Right kidney (tissue), 1 donor: ENCODE measurements around the gene POLE2.
"Not testable (repeated sequence)": the region's sequence is repeated elsewhere in the genome, so short reads cannot be mapped to it uniquely, and the experiment has no call there.

ENCODE experiments used
- DNase-seq: peaks from one replicate; pipeline ENCODE4 v3.0.0-alpha.2; 2016

Gene POLE2

GRCh38 chr14:49659526-49660455, 28.2 kb downstream of the POLE2 start:
- DNase-seq = no peak

GRCh38 chr14:49657500-49657899, 30.5 kb downstream of the POLE2 start:
- not testable (repeated sequence) for DNase-seq

DNA sequence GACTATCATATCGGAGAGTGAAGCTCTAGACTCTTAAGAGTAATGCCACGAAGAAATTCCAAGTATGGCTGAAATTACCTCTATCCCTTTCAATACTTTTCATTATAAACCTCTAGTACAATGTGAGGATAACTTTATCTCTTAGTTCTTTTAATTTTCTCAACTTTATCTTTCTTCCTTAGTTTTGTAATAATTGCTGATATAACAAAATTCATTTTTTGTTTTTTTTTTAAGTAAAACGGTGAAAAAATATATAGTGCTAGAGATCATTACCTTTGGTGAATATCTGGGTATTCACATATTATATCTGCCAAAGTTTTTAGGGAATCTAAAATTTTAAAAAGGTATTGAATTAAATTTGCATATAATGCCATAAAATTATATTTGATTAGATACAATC, 33.5 kb downstream of the POLE2 start:
- no peak for DNase-seq

DNA sequence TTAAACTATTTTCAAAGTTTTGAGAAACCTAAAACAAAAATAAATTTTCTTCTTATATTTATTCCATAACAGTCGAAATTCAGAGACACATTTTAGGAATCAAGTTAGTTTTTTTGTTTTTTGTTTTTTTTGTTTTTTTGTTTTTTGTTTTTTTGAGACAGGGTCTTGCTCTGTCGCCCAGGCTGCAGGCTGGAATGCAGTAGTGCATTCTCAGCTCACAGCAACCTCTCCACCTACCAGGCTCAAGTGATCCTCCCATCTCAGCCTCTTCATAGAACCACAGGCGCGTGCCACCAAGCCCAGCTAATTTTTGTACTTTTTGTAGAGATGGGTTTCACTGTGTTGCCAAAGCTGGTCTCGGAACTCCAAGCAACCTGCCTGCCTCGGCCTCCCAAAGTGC, 34.5 kb downstream of the POLE2 start:
- DNase-seq = no peak

DNA sequence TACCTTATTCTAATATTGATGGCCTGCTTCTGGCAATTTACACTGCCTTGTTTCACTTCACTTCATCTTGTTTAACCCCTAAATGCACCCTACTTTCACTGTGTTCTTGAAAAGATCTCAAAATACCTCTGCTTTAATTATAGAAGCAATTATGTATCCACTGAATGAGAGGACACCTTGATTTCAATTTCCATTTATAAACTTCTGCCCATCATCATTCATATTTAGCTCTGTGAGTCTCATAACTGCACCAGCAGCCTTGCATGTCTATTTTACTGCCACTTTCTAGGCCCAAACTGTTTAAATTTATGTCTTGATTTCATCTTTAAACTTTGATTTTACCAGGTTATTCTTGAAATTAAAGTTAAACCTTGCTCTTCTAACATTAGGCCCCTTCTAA, 45.9 kb downstream of the POLE2 start:
- no peak for DNase-seq

- no peak for DNase-seq
These were observed 46.3 kb downstream of the POLE2 start for GRCh38 chr14:49641697-49642129.

GRCh38 chr14:49640540-49641417, 47.2 kb downstream of the POLE2 start:
- no peak for DNase-seq

- no peak for DNase-seq
These were observed 50.4 kb downstream of the POLE2 start for GRCh38 chr14:49637534-49638078.

GRCh38 chr14:49636866-49637265, 51.1 kb downstream of the POLE2 start:
- DNase-seq = no peak

DNA sequence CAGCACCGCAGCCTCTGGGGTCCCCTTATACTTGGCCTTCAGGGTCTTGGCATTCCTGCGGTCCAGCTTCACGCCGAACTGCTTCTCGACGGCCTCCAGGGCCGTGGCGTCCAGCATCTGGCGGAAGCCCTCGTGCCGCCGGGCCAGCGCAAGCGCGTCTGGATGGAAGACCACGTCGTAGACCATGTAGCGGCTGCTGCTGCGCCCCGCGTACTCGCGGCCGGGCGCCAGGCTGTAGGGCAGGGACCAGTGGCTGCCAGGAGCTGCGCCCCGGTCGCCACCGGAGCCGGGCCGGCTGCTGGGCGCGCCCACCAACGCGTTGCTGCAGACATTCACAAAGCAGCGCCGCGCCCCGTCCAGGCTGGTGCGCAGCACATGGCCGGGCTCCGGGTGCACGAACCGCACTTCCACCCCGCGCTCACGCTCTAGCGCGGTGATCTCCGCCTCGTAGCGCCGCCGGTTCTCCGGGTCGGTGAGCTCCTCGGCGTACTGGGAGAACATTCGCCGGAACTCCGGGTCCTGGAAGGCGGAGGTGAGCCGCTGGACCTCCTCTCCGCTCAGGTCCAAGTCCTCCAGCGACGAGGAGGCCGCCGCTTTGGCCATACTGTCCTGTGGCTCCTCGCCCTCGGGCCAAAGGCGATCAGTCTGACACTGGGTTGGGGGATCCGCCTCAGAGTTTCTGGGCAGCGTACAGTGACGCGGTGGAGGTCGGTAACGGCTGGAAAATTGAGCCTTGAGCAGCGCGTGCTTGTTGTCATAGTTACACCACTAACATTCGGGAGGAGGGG, 53.3 kb downstream of the POLE2 start, which contains the start of gene DNAAF2:
TSS of gene DNAAF2 (minus strand) at position 698 of the 788 bp plus-strand sequence. CDS start at position 603, 95 bp downstream.
- DNase-seq = peak; percentile 98

GRCh38 chr14:49633640-49634546, 54.1 kb downstream of the POLE2 start:
- peak; percentile 98 for DNase-seq

DNA sequence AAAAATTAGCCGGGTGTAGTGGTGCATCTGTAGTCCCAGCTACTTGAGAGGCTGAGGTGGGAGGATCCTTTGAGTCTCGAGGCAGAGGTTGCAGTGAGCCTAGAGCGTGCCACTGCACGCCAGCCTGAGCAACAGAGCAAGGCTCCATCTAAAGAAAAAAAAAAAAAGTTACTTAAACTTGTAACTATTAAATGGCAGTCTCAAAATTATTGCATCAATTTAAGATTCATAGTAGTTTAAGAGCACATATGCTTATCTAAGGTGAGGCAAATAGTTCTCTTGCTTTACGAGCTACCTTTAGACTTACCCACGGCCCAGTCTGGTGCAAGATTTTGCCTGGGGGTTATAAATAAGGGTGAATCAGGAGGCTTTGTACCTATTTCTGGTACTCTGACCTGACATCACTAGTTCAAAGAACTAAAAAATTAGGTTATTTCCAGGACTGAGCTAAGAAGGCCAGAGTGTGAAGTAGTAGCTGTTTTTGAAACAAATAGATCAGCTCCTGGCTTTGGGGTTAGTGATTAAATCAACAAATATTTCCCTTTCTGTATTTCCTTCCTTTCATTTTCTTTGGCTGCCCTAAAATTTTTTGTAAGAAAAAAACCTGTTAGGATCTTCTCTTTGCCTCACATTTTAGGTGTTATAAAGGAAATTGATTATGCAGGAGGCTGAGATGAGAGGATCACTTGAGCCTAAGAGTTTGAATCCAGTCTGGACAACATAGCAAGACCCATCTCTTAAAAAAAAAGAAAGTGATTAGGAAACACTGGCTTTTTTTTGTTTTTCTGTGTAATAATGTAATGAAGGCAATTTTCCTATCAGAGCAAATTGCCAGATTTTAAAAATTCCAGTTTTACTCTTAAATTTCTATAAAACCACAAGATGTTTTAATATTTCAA, 63.8 kb downstream of the POLE2 start:
- DNase-seq = no peak

- DNase-seq = no peak
These were observed 64.6 kb downstream of the POLE2 start for GRCh38 chr14:49623387-49623786.

GRCh38 chr14:49622022-49622607, 65.9 kb downstream of the POLE2 start:
- no peak for DNase-seq

GRCh38 chr14:49621114-49621881, 66.7 kb downstream of the POLE2 start:
- no peak for DNase-seq

DNA sequence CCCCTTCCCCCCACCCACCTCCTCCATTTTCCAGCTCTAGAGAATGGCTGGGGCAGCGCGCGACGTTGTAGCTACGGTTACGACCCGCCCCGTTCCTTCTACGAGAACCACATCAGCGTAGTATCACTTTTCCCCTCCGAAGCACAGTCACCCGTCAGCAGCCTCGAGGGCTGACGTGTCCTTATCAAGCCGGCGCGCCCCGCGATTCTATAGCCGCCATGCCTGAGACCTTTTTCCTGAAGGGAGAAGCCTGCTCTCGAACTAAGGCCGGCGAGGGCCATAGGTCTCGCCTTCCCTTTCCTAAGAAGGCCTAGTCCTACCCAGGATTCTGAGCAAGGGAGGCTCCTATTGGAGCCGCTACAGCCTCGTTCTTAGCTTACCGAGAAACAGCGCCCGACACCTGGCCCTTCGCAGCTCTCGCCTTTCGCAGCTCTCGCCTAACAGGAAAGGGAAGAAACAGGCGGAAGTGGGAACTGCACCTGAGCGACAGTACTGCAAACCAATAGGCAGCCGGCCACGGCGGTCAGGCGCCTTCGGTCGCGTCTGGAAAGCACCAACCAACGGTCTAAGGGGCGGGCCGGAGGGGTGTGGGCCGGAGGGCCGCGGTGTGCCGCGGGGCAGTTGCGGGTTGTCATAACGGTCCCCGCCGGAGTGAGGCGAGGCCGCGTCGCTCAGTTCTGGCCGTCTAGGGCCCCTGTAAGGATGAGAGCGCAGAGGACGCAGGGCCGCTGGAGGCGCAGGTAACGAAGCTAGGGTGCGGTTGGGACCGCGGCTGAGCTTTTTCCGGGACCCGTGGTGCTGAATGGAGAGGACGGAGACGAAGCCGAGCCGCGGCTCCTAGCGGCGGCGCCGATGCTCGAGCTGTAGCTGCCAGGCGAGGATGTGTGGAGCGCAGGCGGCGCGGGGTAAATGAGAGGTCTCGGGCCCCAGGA, 67.6 kb downstream of the POLE2 start, which contains the start of the genes MGAT2 and RPL36AL:
TSS of gene MGAT2 (plus strand) at position 618 of the 932 bp plus-strand sequence. CDS start 470 bp downstream, outside the sequence.
TSS of gene RPL36AL (minus strand) at position 445 of the 932 bp plus-strand sequence. CDS start 1,522 bp downstream, outside the sequence.
- DNase-seq = peak; percentile 98

GRCh38 chr14:49619730-49620129, 68.3 kb downstream of the POLE2 start:
- no peak for DNase-seq
